Suprapubic skin (tissue), 4 donors: Measurements from ENCODE around the gene MYO1C. TPM values are rescaled to one million over a fixed set of nuclear protein-coding genes. Genes with fewer than 3 reads are reported as not detected.
A peak's percentile ranks its signal among the peaks of the same experiment; 100 is the strongest.

Experiments used
- DNase-seq, 2 donors: peaks; one replicate each; pipeline ENCODE4 v3.0.0-alpha.2; 2019; ENCODE audit warnings: low spot score in 2 of 2
- H3K27ac ChIP-seq: fragments of 200-600 bp; sonication (generic); one replicate; pipeline ENCODE4 v1.5.1; 2019
- H3K27me3 ChIP-seq: fragments of 200-600 bp; sonication (generic); one replicate; pipeline ENCODE4 v1.5.1; 2019
- H3K36me3 ChIP-seq: fragments of 200-600 bp; sonication (generic); one replicate; pipeline ENCODE4 v1.5.1; 2019
- H3K4me1 ChIP-seq: fragments of 200-600 bp; sonication (generic); one replicate; pipeline ENCODE4 v1.5.1; 2019
- H3K4me3 ChIP-seq: fragments of 200-600 bp; sonication (generic); one replicate; pipeline ENCODE4 v1.5.1; 2019; ENCODE audit warnings: mild to moderate bottlenecking
- H3K9me3 ChIP-seq: fragments of 200-600 bp; sonication (generic); one replicate; pipeline ENCODE4 v1.5.1; 2019
- CTCF ChIP-seq, 2 donors: fragments of 200-600 bp in 1 of 2; fragments of 450-650 bp in 1 of 2; sonication (generic) in 1 of 2; IDR thresholded peaks; one replicate each; pipeline ENCODE4 v1.5.1; 2016 to 2019; ENCODE audit warnings: antibody characterized with exemption in 2 of 2, mild to moderate bottlenecking in 1 of 2, moderate library complexity in 1 of 2
- EP300 ChIP-seq: sonication (generic); formaldehyde crosslinking; IDR thresholded peaks from one replicate; pipeline ENCODE4 v1.6.1; 2017; ENCODE audit warnings: antibody characterized with exemption
- POLR2A ChIP-seq, 2 donors: fragments of 450-650 bp; IDR thresholded peaks; one replicate each; pipeline ENCODE4 v1.6.1; 2017; ENCODE audit warnings: antibody characterized with exemption in 2 of 2, mild to moderate bottlenecking in 2 of 2, moderate library complexity in 2 of 2
- POLR2AphosphoS5 ChIP-seq, 3 donors: sonication (generic); formaldehyde crosslinking; IDR thresholded peaks; one replicate each; pipeline ENCODE4 v1.6.1; 2017; ENCODE audit warnings: antibody characterized with exemption in 3 of 3
- WGBS: methylation state at CpG from one replicate; pipeline ENCODE4 v1.1.5; 2018; 5-methylcytosine and 5-hydroxymethylcytosine counted together
- total RNA-seq, 4 donors: library from RNA; depleted of rRNA; stranded (reverse); fragments of >200 nt; gene quantifications; one replicate each; pipeline ENCODE4 v1.1.0, GENCODE V29; 2016

MYO1C gene
- total RNA-seq, 4 donors from 2014 or later = 74.9 to 116 (median 103) TPM

GRCh38 chr17:1495265-1495989 is 2.9 kb upstream of the MYO1C start:
- peaks cover 42% of the 10 kb centered on the region for H3K4me1 ChIP-seq
- peak in 1 of 2 donors; percentile 68 for DNase-seq
- no peak overlapping the region for H3K4me3 ChIP-seq
- no peaks in the 10 kb centered on the region for H3K27me3 ChIP-seq
- no peaks in the 10 kb centered on the region for H3K9me3 ChIP-seq
- H3K36me3 ChIP-seq = peaks cover 26% of the 10 kb centered on the region
- WGBS = 47% methylated on average over 10 of the region's 14 CpGs
- TF ChIP-seq POLR2A (IDR thresholded peaks at IDR 0.05) (no peak), POLR2AphosphoS5 (IDR thresholded peaks at IDR 0.05) (no peak), CTCF (IDR thresholded peaks at IDR 0.05) (no peak), EP300 (no peak)
- H3K27ac ChIP-seq = no peak overlapping the region

- H3K9me3 ChIP-seq = no peaks in the 10 kb centered on the region
- H3K4me1 ChIP-seq = peaks cover 46% of the 10 kb centered on the region
- no peak overlapping the region for H3K4me3 ChIP-seq
- TF ChIP-seq POLR2AphosphoS5 (IDR thresholded peaks at IDR 0.05) (no peak), EP300 (no peak), POLR2A (IDR thresholded peaks at IDR 0.05) (no peak), CTCF (IDR thresholded peaks at IDR 0.05) (no peak)
- H3K27me3 ChIP-seq = no peaks in the 10 kb centered on the region
- peaks cover 26% of the 10 kb centered on the region for H3K36me3 ChIP-seq
- H3K27ac ChIP-seq = no peak overlapping the region
- 90% methylated on average over 3 of the region's 11 CpGs for WGBS
- peak in 1 of 2 donors; percentile 59 for DNase-seq
Observed at GRCh38 chr17:1494736-1495253, 2.3 kb upstream of the MYO1C start.

DNA sequence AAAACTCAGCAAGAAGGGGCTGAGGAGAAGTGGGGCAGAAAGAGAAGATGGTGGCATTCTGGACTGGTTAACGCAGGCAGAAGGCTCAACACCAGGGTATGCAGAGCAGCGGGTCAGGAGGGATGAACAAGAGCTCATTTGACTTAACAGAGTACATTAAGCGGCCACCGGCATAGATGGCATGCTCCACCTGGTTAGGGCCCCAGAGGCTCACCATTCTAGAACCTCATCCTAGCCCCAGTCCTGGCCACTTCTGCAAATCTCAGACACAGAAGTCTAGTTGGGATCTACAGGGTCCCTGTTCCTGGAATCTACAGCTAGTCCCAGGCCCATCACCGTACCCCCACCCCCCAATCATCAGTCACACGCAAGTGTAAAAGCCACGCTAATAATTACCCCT is 1.7 kb upstream of the MYO1C start:
- no peak for TF ChIP-seq EP300
- TF ChIP-seq CTCF (IDR thresholded peaks at IDR 0.05) = no peak
- TF ChIP-seq POLR2A (IDR thresholded peaks at IDR 0.05) = no peak
- TF ChIP-seq POLR2AphosphoS5 (IDR thresholded peaks at IDR 0.05) = no peak
- DNase-seq = peak in 1 of 2 donors; percentile 60
- Histone ChIP-seq H3K36me3 (peaks cover 26% of the 10 kb centered on the region), H3K4me1 (peaks cover 47% of the 10 kb centered on the region), H3K27me3 (no peaks in the 10 kb centered on the region), H3K27ac (no peak overlapping the region), H3K9me3 (no peaks in the 10 kb centered on the region), H3K4me3 (no peak overlapping the region)
- whole genome bisulfite sequencing = 80% methylated on average over 7 of the region's 7 CpGs

- peak in 1 of 2 donors; percentile 77 for DNase-seq
- peaks cover 26% of the 10 kb centered on the region for H3K36me3 ChIP-seq
- TF ChIP-seq POLR2A (IDR thresholded peaks at IDR 0.05) (no peak), CTCF (IDR thresholded peaks at IDR 0.05) (no peak), EP300 (no peak), POLR2AphosphoS5 (IDR thresholded peaks at IDR 0.05) (no peak)
- no peaks in the 10 kb centered on the region for H3K9me3 ChIP-seq
- no peaks in the 10 kb centered on the region for H3K27me3 ChIP-seq
- 61% methylated on average over 9 of the region's 23 CpGs for WGBS
- H3K4me1 ChIP-seq = peaks cover 48% of the 10 kb centered on the region
- peak overlapping the region; percentile 86 for H3K4me3 ChIP-seq
- peak overlapping the region; percentile 94 for H3K27ac ChIP-seq
Observed at GRCh38 chr17:1493291-1493980, 950 bp upstream of the MYO1C start.
